Suprapubic skin (tissue), 4 donors: ENCODE measurements around the gene DST. TPM values are rescaled to one million over a fixed set of nuclear protein-coding genes. Genes with fewer than 3 reads are reported as not detected.

Experiments used
- DNase-seq, 2 donors: peaks; one replicate each; pipeline ENCODE4 v3.0.0-alpha.2; 2019; ENCODE audit warnings: low spot score in 2 of 2
- H3K27ac ChIP-seq: fragments of 200-600 bp; sonication (generic); one replicate; pipeline ENCODE4 v1.5.1; 2019
- H3K27me3 ChIP-seq: fragments of 200-600 bp; sonication (generic); one replicate; pipeline ENCODE4 v1.5.1; 2019
- H3K36me3 ChIP-seq: fragments of 200-600 bp; sonication (generic); one replicate; pipeline ENCODE4 v1.5.1; 2019
- H3K4me1 ChIP-seq: fragments of 200-600 bp; sonication (generic); one replicate; pipeline ENCODE4 v1.5.1; 2019
- H3K4me3 ChIP-seq: fragments of 200-600 bp; sonication (generic); one replicate; pipeline ENCODE4 v1.5.1; 2019; ENCODE audit warnings: mild to moderate bottlenecking
- H3K9me3 ChIP-seq: fragments of 200-600 bp; sonication (generic); one replicate; pipeline ENCODE4 v1.5.1; 2019
- EP300 ChIP-seq: sonication (generic); formaldehyde crosslinking; IDR thresholded peaks from one replicate; pipeline ENCODE4 v1.6.1; 2017; ENCODE audit warnings: antibody characterized with exemption
- POLR2A ChIP-seq, 2 donors: fragments of 450-650 bp; IDR thresholded peaks; one replicate each; pipeline ENCODE4 v1.6.1; 2017; ENCODE audit warnings: antibody characterized with exemption in 2 of 2, mild to moderate bottlenecking in 2 of 2, moderate library complexity in 2 of 2
- POLR2AphosphoS5 ChIP-seq, 3 donors: sonication (generic); formaldehyde crosslinking; IDR thresholded peaks; one replicate each; pipeline ENCODE4 v1.6.1; 2017; ENCODE audit warnings: antibody characterized with exemption in 3 of 3
- WGBS: methylation state at CpG from one replicate; pipeline ENCODE4 v1.1.5; 2018; 5-methylcytosine and 5-hydroxymethylcytosine counted together
- total RNA-seq, 4 donors: library from RNA; depleted of rRNA; stranded (reverse); fragments of >200 nt; gene quantifications; one replicate each; pipeline ENCODE4 v1.1.0, GENCODE V29; 2016
- TF ChIP-seq, protein P1 (sequence below), 2 donors: fragments of 200-600 bp in 1 of 2; fragments of 450-650 bp in 1 of 2; sonication (generic) in 1 of 2; IDR thresholded peaks; one replicate each; pipeline ENCODE4 v1.5.1; 2016 to 2019; ENCODE audit warnings: antibody characterized with exemption in 2 of 2, mild to moderate bottlenecking in 1 of 2, moderate library complexity in 1 of 2

The DST gene
- total RNA-seq, 4 donors from 2014 or later: 637 to 1,048 (median 751) TPM

DNA sequence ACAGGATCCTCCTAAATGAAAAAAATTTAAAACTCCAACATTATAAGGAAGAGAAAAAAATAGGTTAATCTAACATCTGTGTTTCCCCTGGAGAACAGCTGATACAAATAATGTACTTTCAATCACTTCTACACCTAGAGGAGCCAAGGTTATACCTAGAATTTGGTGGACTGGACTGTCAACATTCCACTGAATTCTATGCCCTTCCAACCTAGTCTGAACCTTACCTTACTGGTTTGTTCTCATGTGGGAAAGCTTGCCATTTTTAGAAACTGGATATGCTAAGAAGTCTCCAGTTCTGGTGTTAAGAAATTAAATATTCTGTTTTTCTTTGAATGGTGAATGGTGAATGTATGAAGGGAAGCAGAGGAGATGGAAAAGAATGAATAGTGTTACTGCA is 162.4 kb downstream of the DST start:
- H3K4me3 ChIP-seq: no peak overlapping the region
- H3K27me3 ChIP-seq: no peaks in the 10 kb centered on the region
- TF ChIP-seq, protein P1, sequence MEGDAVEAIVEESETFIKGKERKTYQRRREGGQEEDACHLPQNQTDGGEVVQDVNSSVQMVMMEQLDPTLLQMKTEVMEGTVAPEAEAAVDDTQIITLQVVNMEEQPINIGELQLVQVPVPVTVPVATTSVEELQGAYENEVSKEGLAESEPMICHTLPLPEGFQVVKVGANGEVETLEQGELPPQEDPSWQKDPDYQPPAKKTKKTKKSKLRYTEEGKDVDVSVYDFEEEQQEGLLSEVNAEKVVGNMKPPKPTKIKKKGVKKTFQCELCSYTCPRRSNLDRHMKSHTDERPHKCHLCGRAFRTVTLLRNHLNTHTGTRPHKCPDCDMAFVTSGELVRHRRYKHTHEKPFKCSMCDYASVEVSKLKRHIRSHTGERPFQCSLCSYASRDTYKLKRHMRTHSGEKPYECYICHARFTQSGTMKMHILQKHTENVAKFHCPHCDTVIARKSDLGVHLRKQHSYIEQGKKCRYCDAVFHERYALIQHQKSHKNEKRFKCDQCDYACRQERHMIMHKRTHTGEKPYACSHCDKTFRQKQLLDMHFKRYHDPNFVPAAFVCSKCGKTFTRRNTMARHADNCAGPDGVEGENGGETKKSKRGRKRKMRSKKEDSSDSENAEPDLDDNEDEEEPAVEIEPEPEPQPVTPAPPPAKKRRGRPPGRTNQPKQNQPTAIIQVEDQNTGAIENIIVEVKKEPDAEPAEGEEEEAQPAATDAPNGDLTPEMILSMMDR (IDR thresholded peaks at IDR 0.05): no peak
- TF ChIP-seq EP300 (no peak), POLR2AphosphoS5 (IDR thresholded peaks at IDR 0.05) (no peak), POLR2A (IDR thresholded peaks at IDR 0.05) (no peak)
- H3K4me1 ChIP-seq: no peaks in the 10 kb centered on the region
- H3K36me3 ChIP-seq: peaks cover 71% of the 10 kb centered on the region
- DNase-seq: no peak
- no peak overlapping the region for H3K27ac ChIP-seq
- H3K9me3 ChIP-seq: peaks cover 5% of the 10 kb centered on the region

DNA sequence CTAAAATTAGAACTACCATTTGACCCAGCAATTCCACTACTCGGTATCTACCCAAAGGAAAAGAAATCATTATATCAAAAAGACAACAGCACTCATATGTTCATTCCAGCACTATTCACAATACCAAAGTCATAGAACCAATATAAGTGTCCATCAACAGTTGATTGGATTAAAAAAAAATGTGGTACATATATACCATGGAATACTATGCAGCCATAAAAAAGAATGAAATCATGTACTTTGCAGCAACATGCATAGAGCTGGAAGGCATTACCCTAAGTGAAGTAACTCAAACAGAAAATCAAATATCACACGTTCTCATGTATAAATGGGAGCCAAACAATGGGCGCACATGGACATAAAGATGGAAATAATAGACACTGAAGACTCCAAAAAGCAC is 163.3 kb downstream of the DST start:
- no peak overlapping the region for H3K27ac ChIP-seq
- TF ChIP-seq EP300 (no peak), POLR2AphosphoS5 (IDR thresholded peaks at IDR 0.05) (no peak), POLR2A (IDR thresholded peaks at IDR 0.05) (no peak)
- TF ChIP-seq, protein P1 (IDR thresholded peaks at IDR 0.05): no peak
- no peaks in the 10 kb centered on the region for H3K4me1 ChIP-seq
- H3K36me3 ChIP-seq: peaks cover 78% of the 10 kb centered on the region
- no peak overlapping the region for H3K4me3 ChIP-seq
- 89% methylated on average over 3 of the region's 3 CpGs for WGBS
- H3K27me3 ChIP-seq: no peaks in the 10 kb centered on the region
- H3K9me3 ChIP-seq: peaks cover 5% of the 10 kb centered on the region
- no peak for DNase-seq

DNA sequence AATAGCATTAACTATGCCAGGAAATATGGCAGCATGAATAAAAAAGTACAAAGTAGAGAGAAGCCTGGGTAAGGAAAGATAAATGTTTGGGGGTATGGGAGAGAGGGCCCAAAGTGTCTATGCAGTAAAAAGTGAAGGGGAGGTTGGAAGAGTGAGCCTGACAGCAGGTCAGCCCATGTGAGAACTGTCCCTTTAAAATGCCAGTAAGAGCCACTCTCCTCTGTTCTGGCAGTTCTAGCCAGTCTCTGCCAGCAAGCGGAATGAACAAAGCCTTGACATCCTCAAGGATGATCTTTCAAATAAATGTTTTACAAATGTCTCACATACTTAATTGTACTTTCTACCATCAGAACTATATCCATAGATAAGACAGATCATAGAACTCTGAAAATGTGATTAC is 164.5 kb downstream of the DST start:
- no peak for DNase-seq
- WGBS: 87% methylated on average over 1 of the region's 1 CpG
- Histone ChIP-seq H3K27ac (no peak overlapping the region), H3K4me3 (no peak overlapping the region), H3K36me3 (peaks cover 90% of the 10 kb centered on the region), H3K9me3 (peaks cover 5% of the 10 kb centered on the region), H3K27me3 (no peaks in the 10 kb centered on the region), H3K4me1 (no peaks in the 10 kb centered on the region)
- TF ChIP-seq EP300 (no peak), POLR2AphosphoS5 (IDR thresholded peaks at IDR 0.05) (no peak)

DNA sequence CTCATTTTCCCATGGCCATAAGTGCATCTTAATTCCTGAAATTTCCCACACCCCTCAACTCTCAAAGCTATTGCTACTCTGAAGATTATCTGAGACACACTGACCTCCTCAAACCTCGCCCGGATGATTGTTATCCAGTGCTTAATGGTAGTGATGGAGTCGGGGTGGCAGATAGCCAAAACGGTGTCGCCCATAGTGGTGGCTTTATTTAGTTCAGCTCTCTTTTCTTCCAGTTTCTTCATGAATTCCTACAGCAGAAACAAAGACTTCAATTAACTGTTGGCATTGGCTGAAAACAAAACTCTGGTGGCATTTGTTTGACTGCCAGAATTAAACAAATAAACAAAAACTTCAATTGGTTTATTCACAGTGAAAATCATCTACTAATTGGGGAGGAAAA is 165.4 kb downstream of the DST start:
- TF ChIP-seq, protein P1 (IDR thresholded peaks at IDR 0.05): no peak
- no peak for TF ChIP-seq POLR2A (IDR thresholded peaks at IDR 0.05)
- TF ChIP-seq POLR2AphosphoS5 (IDR thresholded peaks at IDR 0.05): no peak
- no peak for TF ChIP-seq EP300
- Histone ChIP-seq H3K4me3 (no peak overlapping the region), H3K9me3 (peaks cover 5% of the 10 kb centered on the region), H3K36me3 (peaks cover 91% of the 10 kb centered on the region), H3K27me3 (no peaks in the 10 kb centered on the region), H3K4me1 (no peaks in the 10 kb centered on the region), H3K27ac (no peak overlapping the region)
- DNase-seq: no peak
- WGBS: 89% methylated on average over 5 of the region's 5 CpGs

DNA sequence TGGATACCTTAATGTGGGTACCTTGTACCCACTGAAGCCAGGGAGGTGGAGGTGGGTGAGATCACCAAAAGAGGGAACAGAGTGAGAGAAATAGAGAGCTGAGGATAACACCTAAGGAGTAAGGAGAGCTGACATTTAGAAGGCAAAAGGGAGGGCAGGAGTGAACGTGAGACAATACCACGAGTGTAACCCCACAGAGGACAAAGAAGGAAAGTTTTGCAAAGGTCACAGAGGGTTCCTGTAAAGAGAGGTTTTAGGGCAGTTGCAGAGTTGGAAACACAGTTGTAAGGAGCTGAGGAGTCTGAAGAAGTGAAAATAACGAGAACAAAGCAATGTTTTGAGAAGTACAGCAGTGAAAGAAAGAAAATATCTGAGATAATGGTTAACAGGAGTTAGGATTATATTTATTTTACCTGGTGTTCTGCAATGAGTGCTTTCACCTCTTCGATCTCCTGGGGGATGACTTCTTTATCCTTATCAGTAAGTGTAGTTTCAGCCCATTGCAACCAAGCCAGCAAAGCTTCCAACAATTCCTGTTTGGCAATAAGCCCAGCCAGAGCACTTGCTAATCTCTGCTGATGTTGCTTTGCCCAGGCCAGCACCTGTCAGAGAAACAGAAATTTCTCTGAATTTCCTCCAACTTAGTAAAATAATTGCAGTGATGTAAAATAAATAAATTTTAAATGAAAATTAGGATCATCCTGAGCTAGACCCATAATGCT is 166.8 kb downstream of the DST start:
- TF ChIP-seq EP300: no peak
- no peak for TF ChIP-seq POLR2A (IDR thresholded peaks at IDR 0.05)
- no peak for TF ChIP-seq POLR2AphosphoS5 (IDR thresholded peaks at IDR 0.05)
- TF ChIP-seq, protein P1 (IDR thresholded peaks at IDR 0.05): no peak
- no peaks in the 10 kb centered on the region for H3K4me1 ChIP-seq
- no peak overlapping the region for H3K27ac ChIP-seq
- no peaks in the 10 kb centered on the region for H3K27me3 ChIP-seq
- peaks cover 85% of the 10 kb centered on the region for H3K36me3 ChIP-seq
- no peak for DNase-seq
- H3K9me3 ChIP-seq: peaks cover 5% of the 10 kb centered on the region
- H3K4me3 ChIP-seq: no peak overlapping the region
- 55% methylated on average over 4 of the region's 4 CpGs for WGBS
